ENCODE measurements around the gene CEP55. TPM values are rescaled to one million over a fixed set of nuclear protein-coding genes. Genes with fewer than 3 reads are reported as not detected.

The CEP55 gene
- total RNA-seq, 2 experiments from 2014 or later, result 0.16 to 0.17 TPM

GRCh38 chr10:93461807-93462178, 34.6 kb upstream of the CEP55 start:
- no peaks in the 10 kb centered on the region for H3K4me1 ChIP-seq (ENCODE audit: insufficient read depth, low read length)
- H3K4me3 ChIP-seq (ENCODE audit: low read length), result no peak overlapping the region
- Mint-ChIP-seq H3K4me3 (no peak overlapping the region), H3K27ac (no peak overlapping the region), H3K9me3 (no peaks in the 10 kb centered on the region), H3K27me3 (no peaks in the 10 kb centered on the region), H3K4me1 (ENCODE audit: low read depth) (no peaks in the 10 kb centered on the region), H3K36me3 (ENCODE audit: low read depth) (no peaks in the 10 kb centered on the region)
- ChIA-PET CTCF (no interaction called here), POLR2A (no interaction called here)
- intact Hi-C loops (cut with DNase I, micrococcal nuclease), result no loop called here
- ATAC-seq (ENCODE audit: poor library complexity) (no peak), DNase-seq (no peak)
- no peaks in the 10 kb centered on the region for H3K9me3 ChIP-seq (ENCODE audit: control insufficient read depth in 1 of 2, insufficient read depth in 1 of 2, low read length in 2 of 2)
- H3K27ac ChIP-seq (ENCODE audit: low read depth in 1 of 2, low read length in 2 of 2), result no peak overlapping the region
- TF ChIP-seq, protein P1, sequence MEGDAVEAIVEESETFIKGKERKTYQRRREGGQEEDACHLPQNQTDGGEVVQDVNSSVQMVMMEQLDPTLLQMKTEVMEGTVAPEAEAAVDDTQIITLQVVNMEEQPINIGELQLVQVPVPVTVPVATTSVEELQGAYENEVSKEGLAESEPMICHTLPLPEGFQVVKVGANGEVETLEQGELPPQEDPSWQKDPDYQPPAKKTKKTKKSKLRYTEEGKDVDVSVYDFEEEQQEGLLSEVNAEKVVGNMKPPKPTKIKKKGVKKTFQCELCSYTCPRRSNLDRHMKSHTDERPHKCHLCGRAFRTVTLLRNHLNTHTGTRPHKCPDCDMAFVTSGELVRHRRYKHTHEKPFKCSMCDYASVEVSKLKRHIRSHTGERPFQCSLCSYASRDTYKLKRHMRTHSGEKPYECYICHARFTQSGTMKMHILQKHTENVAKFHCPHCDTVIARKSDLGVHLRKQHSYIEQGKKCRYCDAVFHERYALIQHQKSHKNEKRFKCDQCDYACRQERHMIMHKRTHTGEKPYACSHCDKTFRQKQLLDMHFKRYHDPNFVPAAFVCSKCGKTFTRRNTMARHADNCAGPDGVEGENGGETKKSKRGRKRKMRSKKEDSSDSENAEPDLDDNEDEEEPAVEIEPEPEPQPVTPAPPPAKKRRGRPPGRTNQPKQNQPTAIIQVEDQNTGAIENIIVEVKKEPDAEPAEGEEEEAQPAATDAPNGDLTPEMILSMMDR (IDR thresholded peaks at IDR 0.05), result no peak
- H3K27me3 ChIP-seq (ENCODE audit: control insufficient read depth in 1 of 2, insufficient read depth in 2 of 2, low read length in 2 of 2), result no peaks in the 10 kb centered on the region
- no peaks in the 10 kb centered on the region for H3K36me3 ChIP-seq (ENCODE audit: insufficient read depth, low read length)

- Histone ChIP-seq H3K27ac (ENCODE audit: low read depth in 1 of 2, low read length in 2 of 2) (no peak overlapping the region), H3K4me1 (ENCODE audit: insufficient read depth, low read length) (no peaks in the 10 kb centered on the region), H3K4me3 (ENCODE audit: low read length) (no peak overlapping the region), H3K9me3 (ENCODE audit: control insufficient read depth in 1 of 2, insufficient read depth in 1 of 2, low read length in 2 of 2) (no peaks in the 10 kb centered on the region), H3K36me3 (ENCODE audit: insufficient read depth, low read length) (no peaks in the 10 kb centered on the region), H3K27me3 (ENCODE audit: control insufficient read depth in 1 of 2, insufficient read depth in 2 of 2, low read length in 2 of 2) (no peaks in the 10 kb centered on the region)
- no peaks in the 10 kb centered on the region for H3K4me1 Mint-ChIP-seq (ENCODE audit: low read depth)
- CTCF ChIA-PET, result no interaction called here
- no peak overlapping the region for H3K4me3 Mint-ChIP-seq
- ATAC-seq (ENCODE audit: poor library complexity), result no peak
- POLR2A ChIA-PET, result interaction anchor here (1.2 kb wide), 1 partner anchor 85 kb away, joined by 4 read pairs; no protein-coding TSS in a partner anchor
- H3K27me3 Mint-ChIP-seq, result no peaks in the 10 kb centered on the region
- intact Hi-C loops (cut with DNase I, micrococcal nuclease), result no loop called here
- no peak for DNase-seq
- no peaks in the 10 kb centered on the region for H3K36me3 Mint-ChIP-seq (ENCODE audit: low read depth)
- H3K9me3 Mint-ChIP-seq, result no peaks in the 10 kb centered on the region
- H3K27ac Mint-ChIP-seq, result no peak overlapping the region
- TF ChIP-seq, protein P1 (IDR thresholded peaks at IDR 0.05), result no peak
These were observed 34.0 kb upstream of the CEP55 start for GRCh38 chr10:93462371-93462770.

DNA sequence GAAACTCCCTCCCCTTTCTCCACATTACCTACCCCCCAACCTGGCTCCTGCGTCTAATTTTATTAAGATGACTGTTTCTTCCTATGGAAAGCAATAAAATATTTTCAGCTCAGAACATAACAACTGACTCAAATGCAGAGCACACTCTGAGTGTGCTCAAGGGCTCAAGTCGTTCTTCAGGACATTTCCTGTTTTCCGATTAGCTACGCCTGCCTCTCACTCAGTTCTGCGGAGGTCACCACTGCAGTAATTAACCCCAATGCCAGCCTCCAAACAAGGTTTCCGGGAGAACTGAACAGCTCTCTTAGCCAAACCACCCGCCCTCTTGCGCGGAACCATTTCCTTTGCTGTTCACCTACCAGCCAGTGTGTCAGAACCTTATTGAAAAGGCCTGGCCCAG, 33.5 kb upstream of the CEP55 start:
- POLR2A ChIA-PET, result interaction anchor here (1.2 kb wide), 1 partner anchor 85 kb away, joined by 4 read pairs; no protein-coding TSS in a partner anchor
- Histone ChIP-seq H3K27ac (ENCODE audit: low read depth in 1 of 2, low read length in 2 of 2) (no peak overlapping the region), H3K36me3 (ENCODE audit: insufficient read depth, low read length) (no peaks in the 10 kb centered on the region), H3K4me3 (ENCODE audit: low read length) (no peak overlapping the region), H3K27me3 (ENCODE audit: control insufficient read depth in 1 of 2, insufficient read depth in 2 of 2, low read length in 2 of 2) (no peaks in the 10 kb centered on the region), H3K9me3 (ENCODE audit: control insufficient read depth in 1 of 2, insufficient read depth in 1 of 2, low read length in 2 of 2) (no peaks in the 10 kb centered on the region), H3K4me1 (ENCODE audit: insufficient read depth, low read length) (no peaks in the 10 kb centered on the region)
- Mint-ChIP-seq H3K27ac (no peak overlapping the region), H3K36me3 (ENCODE audit: low read depth) (no peaks in the 10 kb centered on the region), H3K4me1 (ENCODE audit: low read depth) (no peaks in the 10 kb centered on the region), H3K9me3 (no peaks in the 10 kb centered on the region), H3K4me3 (no peak overlapping the region), H3K27me3 (no peaks in the 10 kb centered on the region)
- ATAC-seq (ENCODE audit: poor library complexity) (no peak), DNase-seq (peak in 3 of 14 experiments; percentile 31 to 54 (median 38))
- CTCF ChIA-PET, result interaction anchor here (0.7 kb wide), 1 partner anchor 206 kb away, joined by 3 read pairs; no protein-coding TSS in a partner anchor
- intact Hi-C loops (cut with DNase I, micrococcal nuclease), result no loop called here
- TF ChIP-seq, protein P1 (IDR thresholded peaks at IDR 0.05), result no peak
